ENCODE data around the gene GPC2. TPM values are rescaled to one million over a fixed set of nuclear protein-coding genes. Genes with fewer than 3 reads are reported as not detected.

GPC2 gene
- total and polyA plus RNA-seq, 2 donors (not counting 3 experiments of a cell fraction or from before 2014, with no cell fraction given): 9.2 to 17.5 TPM

GRCh38 chr7:100157069-100157333 lies 20.2 kb downstream of the GPC2 start:
- CTCF ChIA-PET: interaction anchor here (1.0 to 3.0 kb wide), 6 partner anchors 8 to 251 kb away, joined by 3 to 10 read pairs (median 5); partner anchors contain the start of genes GAL3ST4 and LAMTOR4
- intact Hi-C loops (cut with micrococcal nuclease): no loop called here

DNA sequence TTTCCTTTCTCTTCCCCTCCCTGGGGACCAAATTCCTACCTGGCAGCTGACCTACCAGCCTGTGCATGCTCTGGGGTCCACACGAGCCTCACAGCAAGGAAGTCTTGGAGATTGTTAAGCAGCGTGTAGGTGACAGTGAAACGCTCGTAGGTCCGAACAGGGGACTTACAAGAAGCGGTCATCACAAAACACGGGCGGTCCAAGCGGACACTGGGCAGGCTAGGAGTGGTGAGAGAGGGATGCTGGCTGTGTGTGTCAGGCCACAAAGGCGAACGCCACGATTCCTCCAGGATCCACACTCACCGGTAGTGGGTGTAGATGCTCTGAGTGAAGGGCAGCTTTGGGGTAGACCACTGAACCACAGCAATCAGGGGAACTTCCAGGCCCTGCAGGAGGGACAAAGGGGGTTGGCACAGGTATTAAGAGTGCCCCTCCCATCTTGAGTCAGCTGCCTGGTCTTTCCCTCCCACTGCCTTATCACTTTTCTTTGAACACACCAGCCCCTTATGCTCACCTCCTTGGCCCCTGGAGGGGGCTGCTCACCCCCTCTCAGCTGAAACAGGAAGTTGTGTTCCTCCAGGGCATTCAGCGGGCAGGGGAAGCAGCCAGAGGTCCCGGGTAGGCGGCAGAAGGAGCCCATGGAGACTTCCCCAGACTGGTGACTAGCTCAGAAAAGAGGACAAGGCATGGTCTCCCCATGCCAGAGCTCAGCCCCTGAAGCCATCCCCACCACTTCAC lies 20.7 kb downstream of the GPC2 start:
- Histone ChIP-seq H3K4me2 (ENCODE audit: insufficient read depth, low read length) (no peak overlapping the region), H3K9me3 (replicated peaks; ENCODE audit: control insufficient read depth, insufficient read depth, low read length) (no peaks in the 10 kb centered on the region), H3K9me1 (replicated peaks; ENCODE audit: control insufficient read depth, extremely low read depth, insufficient read depth, low read length) (no peaks in the 10 kb centered on the region), H3K36me3 (ENCODE audit: control insufficient read depth in 2 of 2, extremely low read depth in 1 of 2, insufficient read depth in 2 of 2, low read length in 2 of 2) (peaks cover 0 to 17% of the 10 kb centered on the region in 2 experiments), H3K4me3 (replicated peaks in 1 of 3; ENCODE audit: insufficient read depth in 1 of 3, low read depth in 1 of 3, low read length in 3 of 3) (no peak overlapping the region), H3K4me1 (ENCODE audit: control insufficient read depth, extremely low read depth, insufficient read depth, low read length) (peaks cover 14% of the 10 kb centered on the region), H3K27ac (ENCODE audit: insufficient read depth, low read depth, low read length) (no peak overlapping the region), H3K79me2 (ENCODE audit: control insufficient read depth, insufficient read depth, low read length) (no peaks in the 10 kb centered on the region), H3K9ac (replicated peaks; ENCODE audit: extremely low read depth, insufficient read depth, low read length) (no peak overlapping the region), H3K27me3 (ENCODE audit: control insufficient read depth in 2 of 2, insufficient read depth in 2 of 2, low read length in 2 of 2) (no peaks in the 10 kb centered on the region), H4K20me1 (replicated peaks; ENCODE audit: control insufficient read depth, extremely low read depth, insufficient read depth, low read length) (no peaks in the 10 kb centered on the region), H2AFZ (ENCODE audit: low read depth, low read length) (no peak overlapping the region)
- POLR2A ChIA-PET: no interaction called here
- no peak for DNase-seq (ENCODE audit: low read depth, low spot score)
- BruUV-seq (replicated peaks): no TSS peak
- no peak for TF ChIP-seq MYC (IDR thresholded peaks at IDR 0.05; ENCODE audit: low read depth, low read length)
- peak; percentile 4 for TF ChIP-seq POLR2AphosphoS5 (IDR thresholded peaks at IDR 0.05; ENCODE audit: insufficient read depth, low read depth, low read length)
- CTCF ChIA-PET: interaction anchor here (1.0 to 3.0 kb wide), 6 partner anchors 8 to 26 kb away, joined by 3 to 10 read pairs (median 6); partner anchors contain the start of genes GAL3ST4 and LAMTOR4
- intact Hi-C loops (cut with micrococcal nuclease): no loop called here
- dilution Hi-C loops (cut with MboI; ENCODE audit: extremely low pct_ligation_motif_present, low sequenced_read_pairs): no loop called here
- no peak for FAIRE-seq

More at GRCh38 chr7:100157069-100157333, 20.2 kb downstream of the GPC2 start:
- Histone ChIP-seq H3K9ac (replicated peaks; ENCODE audit: extremely low read depth, insufficient read depth, low read length) (no peak overlapping the region), H3K4me1 (ENCODE audit: control insufficient read depth, extremely low read depth, insufficient read depth, low read length) (peaks cover 14% of the 10 kb centered on the region), H3K4me3 (replicated peaks in 1 of 3; ENCODE audit: insufficient read depth in 1 of 3, low read depth in 1 of 3, low read length in 3 of 3) (no peak overlapping the region), H3K4me2 (ENCODE audit: insufficient read depth, low read length) (peak overlapping the region; percentile 90), H3K27me3 (ENCODE audit: control insufficient read depth in 2 of 2, insufficient read depth in 2 of 2, low read length in 2 of 2) (no peaks in the 10 kb centered on the region), H3K79me2 (ENCODE audit: control insufficient read depth, insufficient read depth, low read length) (no peaks in the 10 kb centered on the region), H3K27ac (ENCODE audit: insufficient read depth, low read depth, low read length) (no peak overlapping the region), H3K36me3 (ENCODE audit: control insufficient read depth in 2 of 2, extremely low read depth in 1 of 2, insufficient read depth in 2 of 2, low read length in 2 of 2) (peaks cover 0 to 17% of the 10 kb centered on the region in 2 experiments), H2AFZ (ENCODE audit: low read depth, low read length) (no peak overlapping the region), H3K9me1 (replicated peaks; ENCODE audit: control insufficient read depth, extremely low read depth, insufficient read depth, low read length) (no peaks in the 10 kb centered on the region), H4K20me1 (replicated peaks; ENCODE audit: control insufficient read depth, extremely low read depth, insufficient read depth, low read length) (no peaks in the 10 kb centered on the region), H3K9me3 (replicated peaks; ENCODE audit: control insufficient read depth, insufficient read depth, low read length) (no peaks in the 10 kb centered on the region)
- dilution Hi-C loops (cut with MboI; ENCODE audit: extremely low pct_ligation_motif_present, low sequenced_read_pairs): no loop called here
- no TSS peak for BruUV-seq (replicated peaks)
- FAIRE-seq (no peak), DNase-seq (ENCODE audit: low read depth, low spot score) (no peak)
- TF ChIP-seq POLR2AphosphoS5 (IDR thresholded peaks at IDR 0.05; ENCODE audit: insufficient read depth, low read depth, low read length): peak; percentile 5
- no peak for TF ChIP-seq GATA2 (IDR thresholded peaks at IDR 0.05; ENCODE audit: insufficient read depth, insufficient read length, low read depth, low read length)
- no peak for TF ChIP-seq MYC (IDR thresholded peaks at IDR 0.05; ENCODE audit: low read depth, low read length)
- no peak for TF ChIP-seq FOS (IDR thresholded peaks at IDR 0.05; ENCODE audit: borderline replicate concordance, insufficient read depth, low read length)
- TF ChIP-seq MAX (IDR thresholded peaks at IDR 0.05; ENCODE audit: insufficient read depth, insufficient read length): no peak
- POLR2A ChIA-PET: no interaction called here
